Islet of Langerhans (tissue), 1 donor: ENCODE results near the gene SLC6A19.

Experiments used
- FAIRE-seq: peaks from one replicate; lab custom pipeline; 2011; peaks lifted over from hg19 to GRCh38; lab: Jason Lieb, UNC

SLC6A19 gene

DNA sequence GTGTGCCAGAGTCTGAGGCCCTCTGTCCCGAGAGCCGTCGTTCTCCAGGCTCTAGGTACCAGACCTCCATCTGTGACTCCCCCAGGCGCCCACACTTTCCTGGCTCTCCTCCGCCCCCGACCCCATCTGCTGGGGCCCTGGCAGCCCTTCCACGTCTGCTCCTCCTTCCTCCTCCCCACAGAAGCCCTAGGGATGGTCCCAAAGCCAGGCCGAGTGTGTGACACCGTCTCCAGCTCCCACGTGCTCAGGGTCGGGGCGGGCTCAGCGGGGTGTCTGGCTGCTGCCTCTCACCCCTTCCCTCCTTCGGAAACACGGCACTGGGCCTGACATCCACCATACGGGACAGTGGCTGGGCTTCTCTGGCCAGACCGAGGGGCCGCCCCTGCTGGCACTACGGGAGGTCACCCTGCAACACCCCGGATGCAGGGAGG lies 20.5 kb upstream of the SLC6A19 start:
- FAIRE-seq, result no peak

DNA sequence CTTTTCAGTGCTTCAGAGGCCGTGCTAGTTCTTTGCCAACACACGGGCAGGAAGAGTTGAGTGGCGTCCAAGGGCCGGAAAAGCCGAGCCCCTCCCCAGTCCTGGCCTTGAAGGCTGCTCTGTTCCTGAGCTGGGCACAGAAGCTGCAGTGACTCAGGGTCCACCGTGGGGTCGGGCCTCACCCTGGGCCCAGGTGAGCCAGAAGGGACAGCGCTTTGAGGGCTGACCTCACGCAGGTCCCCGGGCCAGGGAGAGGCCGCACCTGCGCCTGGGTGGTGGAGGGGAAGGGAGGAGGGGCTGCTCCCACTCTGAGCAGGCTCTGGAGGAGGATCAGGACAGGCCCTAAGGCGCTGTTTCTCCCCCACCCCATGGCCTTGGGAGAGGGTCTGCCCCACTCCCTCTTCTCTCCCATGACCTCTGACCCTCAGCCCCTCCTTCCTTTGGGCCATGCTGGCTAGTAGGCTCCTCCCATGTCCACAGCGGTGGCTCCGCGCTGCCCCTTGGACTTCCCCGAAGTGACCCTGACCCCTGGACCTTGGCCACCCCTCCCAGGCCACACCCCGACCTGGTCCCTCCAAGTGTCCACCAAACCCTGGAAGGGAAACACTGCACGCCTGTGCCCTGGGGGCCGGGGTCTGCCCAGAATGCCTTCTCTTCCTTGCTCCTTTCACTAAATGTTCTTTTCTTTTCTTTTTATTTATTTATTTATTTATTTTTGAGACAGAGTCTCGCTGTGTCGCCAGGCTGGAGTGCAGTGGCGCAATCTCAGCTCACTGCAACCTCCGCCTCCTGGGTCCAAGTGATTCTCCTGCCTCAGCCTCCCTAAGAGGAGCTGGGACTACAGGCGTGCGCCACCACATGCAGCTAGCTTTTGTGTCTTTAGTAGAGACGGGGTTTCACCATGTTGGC lies 19.7 kb upstream of the SLC6A19 start:
- no peak for FAIRE-seq

DNA sequence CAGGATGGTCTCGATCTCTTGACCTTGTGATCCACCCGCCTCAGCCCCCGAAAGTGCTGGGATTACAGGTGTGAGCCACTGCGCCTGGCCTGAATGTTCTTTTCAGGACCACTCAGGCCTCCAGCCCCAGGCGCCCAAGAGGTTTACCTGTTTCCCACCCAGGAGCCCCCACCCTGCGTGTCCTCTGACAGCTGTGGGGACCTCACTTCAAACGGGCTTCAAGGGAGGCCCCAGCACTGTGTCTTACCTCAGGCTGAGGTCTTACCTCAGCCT lies 19.1 kb upstream of the SLC6A19 start:
- FAIRE-seq, result no peak

DNA sequence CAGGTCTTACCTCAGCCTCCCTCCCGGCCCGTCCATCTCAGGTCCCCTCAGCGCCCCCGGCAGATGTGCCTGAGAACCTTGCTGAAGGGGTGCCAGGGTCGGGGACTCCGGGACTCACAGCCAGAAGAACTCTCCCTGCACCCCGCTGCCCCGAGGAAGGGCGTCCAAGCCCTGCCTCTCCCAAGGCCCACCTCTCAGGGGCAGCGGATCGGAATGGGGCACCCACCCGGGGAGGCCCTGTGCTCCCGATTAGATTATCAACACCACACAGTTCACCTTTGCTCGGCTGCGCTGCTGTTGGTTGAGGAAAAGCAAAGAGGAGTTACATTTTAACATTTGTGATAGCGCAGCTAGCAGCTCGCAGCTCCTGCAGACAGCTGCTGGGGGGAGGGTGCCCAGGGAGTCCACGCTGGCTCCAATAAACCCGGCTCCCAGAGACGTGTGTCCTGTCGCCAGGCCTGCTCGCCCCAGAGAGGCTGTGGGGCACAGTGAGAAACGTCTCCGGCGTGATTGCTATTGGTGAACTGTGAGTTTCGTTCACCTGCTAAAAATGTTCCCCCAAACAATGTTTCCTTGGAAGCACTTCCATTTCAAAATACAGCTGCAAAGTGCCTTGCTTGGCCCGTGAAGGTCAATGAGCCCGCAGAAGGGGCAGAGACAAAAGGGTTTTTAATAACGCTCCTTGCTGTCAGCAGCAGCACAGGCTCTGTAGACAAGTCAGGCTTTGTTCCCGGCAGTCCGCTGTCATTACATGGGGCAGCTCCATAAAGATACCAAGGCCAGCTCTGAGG lies 18.6 kb upstream of the SLC6A19 start:
- FAIRE-seq, result no peak

DNA sequence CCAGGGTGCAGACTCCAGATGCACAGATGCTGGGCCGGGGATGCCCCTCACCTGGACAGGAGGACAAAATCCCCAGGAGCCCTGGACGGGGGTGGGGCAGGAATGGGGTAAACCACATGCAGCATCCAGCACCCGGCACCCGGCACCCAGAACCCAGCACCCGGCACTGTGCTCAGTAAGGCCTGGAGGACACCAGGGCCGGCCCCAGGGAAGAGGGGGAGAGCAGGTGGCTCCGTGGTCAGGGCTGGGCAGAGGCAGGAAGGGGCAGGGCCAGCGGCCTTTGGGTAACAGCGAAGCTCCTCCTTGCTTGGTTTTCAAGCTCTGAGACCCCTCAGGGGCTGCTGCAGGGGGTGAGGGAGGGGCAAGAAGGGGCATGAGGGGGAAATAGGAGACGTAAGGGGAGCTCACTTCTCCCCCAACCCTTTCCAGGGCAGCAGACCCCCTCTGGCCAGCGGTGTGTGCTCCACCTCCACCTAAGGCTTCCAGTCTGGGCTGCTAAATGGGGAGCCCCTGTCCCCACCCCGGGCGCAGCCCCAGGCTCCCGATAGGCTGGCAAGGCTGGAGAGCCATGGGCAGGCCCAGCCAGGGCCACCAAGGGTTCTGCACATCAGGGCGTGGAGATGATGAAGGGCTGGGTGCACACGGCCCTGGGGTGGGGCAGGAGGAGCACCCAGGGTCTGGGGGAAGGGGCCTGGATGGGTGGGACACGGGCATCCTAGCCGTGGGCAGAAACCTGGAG lies 17.8 kb upstream of the SLC6A19 start:
- FAIRE-seq, result no peak

DNA sequence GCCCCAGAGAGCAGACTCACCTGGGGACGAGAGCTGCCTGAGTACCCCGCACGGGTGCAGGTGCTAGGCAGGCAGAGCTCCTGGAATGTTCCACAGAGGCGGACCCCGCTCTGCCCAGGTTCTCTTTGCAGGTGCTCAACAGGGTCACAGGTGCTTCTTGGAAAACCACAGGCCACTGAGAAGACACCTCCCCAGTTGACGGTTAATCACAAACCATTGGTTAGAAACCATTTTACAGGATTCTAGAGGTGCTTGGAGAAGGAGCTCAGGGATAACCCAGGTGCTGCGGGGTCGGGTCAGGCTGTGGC lies 17.3 kb upstream of the SLC6A19 start:
- FAIRE-seq, result no peak

DNA sequence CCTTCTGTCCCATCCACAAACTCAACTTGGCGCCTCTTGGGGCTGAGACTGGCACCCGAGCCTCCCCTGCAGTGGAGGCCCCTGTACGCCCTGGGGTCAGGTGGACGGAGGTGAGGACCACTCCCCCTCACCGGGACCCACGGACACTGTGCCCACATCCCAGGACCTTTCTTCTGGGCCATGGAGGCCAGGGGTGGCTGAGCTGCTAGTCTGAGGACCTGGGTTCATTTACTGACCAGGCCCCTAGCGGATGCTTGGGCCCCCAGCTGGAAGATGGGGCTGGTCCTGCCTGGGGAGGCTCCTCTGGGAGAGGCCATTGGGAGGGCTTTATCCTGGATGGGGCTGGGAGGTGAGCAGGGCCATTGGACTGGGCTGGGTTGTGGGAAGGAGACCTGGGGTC lies 16.9 kb upstream of the SLC6A19 start:
- FAIRE-seq, result no peak

DNA sequence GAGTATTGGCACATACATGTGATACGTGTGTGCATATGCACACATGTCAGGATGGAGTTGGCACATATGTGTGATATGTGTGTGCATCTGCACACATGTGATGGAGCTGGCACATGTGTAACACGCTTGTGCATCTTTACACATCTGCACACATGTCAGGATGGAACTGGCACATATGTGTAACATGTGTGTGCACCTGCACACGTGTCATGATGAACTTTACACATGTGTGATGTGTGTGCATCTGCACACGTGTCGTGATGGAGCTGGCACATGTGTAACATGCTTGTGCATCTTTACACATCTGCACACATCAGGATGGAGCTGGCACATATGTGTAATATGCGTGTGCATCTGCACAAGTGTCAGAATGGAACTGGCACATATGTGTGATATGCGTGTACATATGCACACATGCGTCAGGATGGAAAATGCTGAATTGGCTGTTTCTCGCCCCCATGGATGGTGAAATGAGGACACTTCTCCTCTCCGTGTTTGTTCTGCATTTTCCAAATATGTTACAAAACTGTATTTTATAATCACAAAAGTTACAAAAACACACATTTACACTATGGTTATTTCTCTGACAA lies 16.3 kb upstream of the SLC6A19 start:
- FAIRE-seq, result no peak

DNA sequence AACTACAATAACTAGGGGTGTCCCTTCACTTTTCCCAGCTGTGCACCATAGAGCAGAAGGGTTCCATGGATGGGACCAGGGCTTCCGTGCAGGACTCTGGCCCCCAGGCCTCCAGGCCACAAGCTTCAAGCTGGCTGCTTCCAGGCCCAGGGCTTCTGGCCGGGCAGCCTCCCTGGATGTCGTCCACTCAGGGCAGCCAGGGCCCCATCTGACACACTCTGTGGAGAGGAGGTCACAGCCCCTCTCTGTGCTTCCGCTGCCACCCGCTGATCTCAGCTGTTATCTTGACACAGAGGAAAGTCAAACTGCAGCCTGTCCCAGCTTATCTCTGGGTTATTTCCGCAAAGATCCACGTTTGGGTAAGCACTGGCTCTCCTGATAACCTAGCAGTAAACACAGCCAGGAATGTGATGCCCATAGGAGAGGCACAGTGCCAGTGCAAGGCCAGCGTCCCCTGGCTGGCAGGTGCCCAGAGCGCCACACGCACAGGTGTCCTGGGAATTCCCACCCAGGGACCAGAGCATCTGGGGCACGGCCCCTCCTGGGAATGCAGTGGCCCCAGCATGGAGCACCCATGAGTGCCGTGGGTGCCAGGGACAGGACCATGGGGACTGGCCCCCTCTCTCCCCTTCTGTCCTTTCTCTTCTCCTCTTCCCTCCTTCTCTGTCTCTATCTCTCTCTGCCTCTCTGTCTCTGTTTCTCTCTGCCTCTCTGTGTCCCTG lies 15.6 kb upstream of the SLC6A19 start:
- FAIRE-seq, result no peak

DNA sequence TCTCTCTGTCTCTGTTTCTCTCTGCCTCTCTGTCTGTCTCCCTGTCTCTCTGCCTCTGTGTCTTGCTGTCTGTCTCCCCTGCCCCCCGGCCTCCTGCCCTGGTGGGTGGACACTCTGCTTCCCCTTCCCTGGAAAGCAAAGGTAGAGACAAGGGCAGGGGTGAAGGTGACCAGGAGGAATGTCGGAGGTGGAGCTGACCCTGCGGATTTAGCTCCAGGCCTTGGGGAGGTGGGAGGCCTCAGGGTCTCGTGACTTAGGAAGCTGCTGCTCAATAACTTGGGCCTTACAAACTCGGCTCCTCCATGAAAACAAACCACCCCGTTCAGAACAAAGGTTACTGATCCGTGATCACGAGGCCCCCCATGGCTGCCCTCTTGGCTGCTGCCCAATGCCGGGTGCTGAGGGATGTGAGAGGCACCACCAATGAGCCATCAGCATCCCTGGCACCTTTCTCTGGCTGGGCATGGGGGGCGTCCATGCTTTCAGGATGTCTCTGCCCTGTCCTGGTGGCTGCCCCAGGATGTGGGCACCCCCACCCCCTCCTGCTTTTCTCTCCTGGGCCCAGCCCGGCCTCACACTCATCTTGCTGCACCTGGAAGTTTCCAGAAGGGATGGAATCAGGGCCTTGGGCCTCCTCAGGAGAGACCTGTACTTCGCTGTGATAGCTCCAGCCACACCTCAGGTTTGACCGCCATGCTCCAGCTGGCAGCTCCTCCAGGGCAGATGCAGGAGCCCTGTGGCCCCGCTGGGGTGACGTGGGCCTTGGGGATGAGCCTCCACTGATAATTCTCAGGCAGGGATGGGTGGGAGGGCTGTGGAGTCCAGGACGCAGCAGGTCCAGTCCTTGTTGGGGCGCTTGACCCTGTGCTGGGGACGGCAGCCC lies 14.8 kb upstream of the SLC6A19 start:
- FAIRE-seq, result no peak

DNA sequence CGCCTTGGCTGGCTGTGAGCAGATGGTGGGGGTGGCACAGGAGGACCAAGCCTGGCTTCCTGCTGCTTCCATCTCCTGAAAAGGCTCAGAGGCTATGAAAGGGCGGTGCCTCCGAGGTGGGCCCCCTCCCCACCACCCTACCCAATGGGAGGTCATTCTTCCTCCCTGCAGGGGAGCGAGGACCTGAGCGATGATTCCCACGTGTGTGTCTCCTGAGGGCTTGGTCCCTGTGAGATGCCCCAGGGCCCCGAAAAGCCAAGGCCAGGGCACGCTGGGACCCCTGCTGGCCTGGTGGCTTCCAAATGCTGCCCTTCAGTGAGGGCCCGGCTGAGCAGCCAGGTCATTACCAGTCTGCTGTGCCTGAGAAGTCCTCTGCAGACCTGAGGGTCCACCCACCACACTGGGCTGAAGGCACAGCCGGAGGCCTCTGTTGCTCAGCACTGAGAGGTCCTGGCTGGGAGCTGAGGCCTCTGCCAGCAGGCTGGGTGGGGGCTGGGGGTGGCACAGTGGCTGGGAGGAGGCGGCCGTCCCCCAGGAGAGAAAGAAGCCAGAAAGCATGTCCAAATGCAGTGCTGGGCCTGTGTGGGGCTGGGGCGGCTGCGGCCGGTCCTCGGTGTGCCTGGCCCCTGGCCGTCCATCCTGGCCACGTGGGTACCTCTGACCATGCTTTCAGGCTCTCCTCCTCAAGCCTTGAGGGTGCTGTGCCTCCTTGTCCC lies 14.0 kb upstream of the SLC6A19 start:
- no peak for FAIRE-seq

DNA sequence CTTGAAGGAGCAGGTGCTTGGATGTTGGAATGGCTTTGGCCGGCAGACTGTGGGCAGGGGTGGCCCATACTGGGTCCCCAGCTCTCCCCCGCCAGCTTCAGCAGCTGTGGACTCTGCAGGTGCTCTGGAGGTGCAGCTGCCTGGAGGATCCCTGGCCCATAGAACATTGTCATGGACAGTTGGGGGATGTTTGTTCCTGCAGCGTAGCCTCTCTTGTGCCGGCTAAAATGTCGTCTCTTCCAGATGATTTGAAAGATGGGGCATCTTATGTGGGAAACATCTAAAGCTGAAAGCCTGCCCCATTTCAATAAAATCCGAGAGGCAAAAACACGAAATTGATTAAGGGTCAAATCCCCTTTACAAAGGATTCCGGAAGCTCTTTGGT lies 13.5 kb upstream of the SLC6A19 start:
- no peak for FAIRE-seq

DNA sequence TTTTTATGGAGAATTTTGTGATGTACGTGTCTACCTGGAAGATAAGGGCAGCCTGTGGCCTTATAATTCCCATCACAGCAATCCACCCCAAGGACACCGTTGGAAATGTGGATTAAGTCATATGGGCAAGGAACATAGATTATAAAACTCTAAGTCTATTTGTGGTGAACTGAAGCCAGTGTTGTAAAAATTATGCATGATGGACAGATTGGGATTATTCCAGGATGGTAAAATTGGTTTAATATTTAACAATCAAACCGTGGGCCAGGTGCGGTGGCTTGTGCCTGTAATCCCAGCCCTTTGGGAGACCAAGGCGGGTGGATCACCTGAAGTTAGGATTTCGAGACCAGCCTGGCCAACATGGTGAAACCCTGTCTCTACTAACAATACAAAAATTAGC lies 12.9 kb upstream of the SLC6A19 start:
- FAIRE-seq, result no peak

DNA sequence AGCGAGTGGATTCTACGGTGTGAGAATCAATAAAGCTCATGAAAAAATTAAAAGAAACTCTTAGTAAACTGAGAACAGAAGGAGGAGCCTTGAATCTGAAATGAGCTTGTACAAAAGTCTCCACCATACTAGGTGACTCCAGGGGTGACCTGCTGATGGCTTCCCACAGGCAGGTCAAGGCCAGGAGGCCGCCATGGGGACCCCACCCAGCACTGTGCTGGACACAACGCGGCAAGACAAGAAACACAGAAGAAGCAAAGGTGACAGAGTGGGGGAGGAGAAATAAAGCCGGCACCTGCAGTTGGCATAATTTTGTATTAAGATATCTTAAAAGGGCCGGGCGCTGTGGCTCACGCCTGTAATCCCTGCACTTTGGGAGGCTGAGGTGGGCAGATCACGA lies 12.1 kb upstream of the SLC6A19 start:
- FAIRE-seq, result no peak

DNA sequence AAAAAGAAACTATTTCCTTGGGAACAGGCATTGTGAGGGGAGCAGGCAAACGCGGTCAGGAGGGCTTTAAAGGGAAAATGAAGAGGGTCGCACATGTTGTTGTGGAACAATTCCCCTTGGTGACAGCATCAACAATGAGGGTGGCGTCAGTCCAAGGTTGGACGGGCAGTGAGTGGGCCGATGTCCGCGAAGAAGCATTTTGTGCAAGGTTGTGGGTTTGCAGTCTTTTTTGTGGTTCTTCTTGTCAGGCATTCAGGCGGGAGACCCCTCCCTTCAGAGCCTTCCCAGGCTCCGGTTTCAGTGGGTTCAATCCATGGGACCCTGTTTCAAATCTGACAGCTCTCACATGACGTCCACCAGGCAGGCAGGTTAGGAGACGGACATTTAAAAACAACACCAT lies 11.1 kb upstream of the SLC6A19 start:
- no peak for FAIRE-seq

DNA sequence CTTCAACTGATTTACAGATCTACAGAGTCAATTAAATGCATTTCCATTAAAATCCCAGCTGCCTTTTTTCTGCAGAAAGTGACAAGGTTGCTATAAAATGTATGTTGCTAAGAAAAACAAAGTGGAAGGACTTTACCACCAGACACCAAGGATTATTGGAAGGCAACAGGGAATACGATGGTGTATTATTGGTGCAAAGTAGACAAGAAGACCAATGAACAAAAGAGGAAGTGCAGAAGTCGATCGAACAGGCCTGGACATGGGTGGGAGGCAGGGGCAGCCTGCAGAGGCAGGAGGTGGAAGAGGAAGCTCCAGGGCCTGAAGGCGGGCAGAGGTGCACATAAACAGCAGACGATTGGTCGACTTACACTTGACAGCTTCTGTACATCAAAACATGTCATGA lies 10.6 kb upstream of the SLC6A19 start:
- no peak for FAIRE-seq

DNA sequence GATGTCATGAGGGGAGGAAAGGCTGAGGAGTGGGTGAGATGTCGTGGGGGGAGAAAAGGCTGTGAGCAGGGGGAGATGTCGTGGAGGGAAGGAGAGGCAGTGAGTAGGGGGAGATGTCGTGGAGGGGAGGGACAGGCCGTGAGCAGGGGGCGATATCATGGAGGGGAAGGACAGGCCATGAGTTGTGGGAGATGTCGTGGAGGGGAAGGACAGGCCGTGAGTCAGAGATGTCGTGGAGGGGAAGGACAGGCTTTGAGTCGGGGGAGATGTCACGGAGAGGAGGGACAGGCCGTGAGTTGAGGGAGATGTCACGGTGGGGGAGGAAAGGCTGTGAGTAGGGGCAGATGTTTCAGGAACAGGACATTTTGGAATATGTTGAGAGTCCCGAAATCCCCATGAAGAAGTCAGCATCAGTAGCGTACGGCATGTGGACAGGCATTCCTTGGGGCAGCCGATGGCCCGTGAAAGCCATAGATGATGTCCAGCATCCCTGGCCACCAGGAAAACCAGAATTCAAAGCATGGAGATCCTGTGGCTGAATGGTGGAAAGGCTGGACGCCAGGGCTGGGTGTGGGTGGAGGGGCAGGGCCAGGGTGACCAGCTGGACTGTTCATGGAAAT lies 8.3 kb upstream of the SLC6A19 start:
- no peak for FAIRE-seq

DNA sequence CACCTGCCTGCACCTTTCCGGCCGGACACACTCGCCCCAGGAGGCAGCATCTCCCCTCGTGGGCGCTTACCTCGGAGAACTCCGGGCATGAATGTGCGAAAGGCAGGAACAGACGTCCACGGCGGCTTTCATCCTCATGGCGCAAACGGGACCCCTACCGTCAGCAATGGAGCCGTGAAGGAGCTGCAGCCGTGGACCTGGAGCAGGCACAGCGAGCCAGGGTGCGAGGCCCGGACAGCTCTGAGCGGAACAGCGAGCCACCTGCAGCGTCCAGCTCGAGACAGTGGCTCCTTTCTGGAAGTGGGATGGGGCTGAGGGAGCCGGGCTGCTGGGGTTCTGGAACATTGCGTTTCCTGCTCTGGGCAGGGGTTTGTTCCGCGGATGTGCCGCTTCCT lies 7.8 kb upstream of the SLC6A19 start:
- no peak for FAIRE-seq

DNA sequence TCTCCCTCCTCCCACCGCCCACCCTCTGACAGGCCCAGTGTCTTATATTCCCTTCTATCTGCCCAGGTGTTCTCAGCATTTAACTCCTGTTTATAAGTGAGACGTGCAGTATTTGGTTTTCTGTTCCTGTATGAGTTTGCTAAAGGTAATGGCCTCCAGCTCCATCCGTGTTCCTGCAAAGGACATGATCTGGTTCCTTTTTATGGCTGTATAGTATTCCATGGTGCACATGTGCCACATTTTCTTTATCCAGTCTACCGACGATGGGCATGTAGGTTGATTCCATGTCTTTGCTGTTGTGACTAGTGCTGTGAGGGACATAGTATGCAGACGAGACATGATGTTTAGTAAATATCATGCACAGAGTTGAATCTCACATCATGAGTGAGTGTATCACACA lies 7.0 kb upstream of the SLC6A19 start:
- FAIRE-seq, result no peak

DNA sequence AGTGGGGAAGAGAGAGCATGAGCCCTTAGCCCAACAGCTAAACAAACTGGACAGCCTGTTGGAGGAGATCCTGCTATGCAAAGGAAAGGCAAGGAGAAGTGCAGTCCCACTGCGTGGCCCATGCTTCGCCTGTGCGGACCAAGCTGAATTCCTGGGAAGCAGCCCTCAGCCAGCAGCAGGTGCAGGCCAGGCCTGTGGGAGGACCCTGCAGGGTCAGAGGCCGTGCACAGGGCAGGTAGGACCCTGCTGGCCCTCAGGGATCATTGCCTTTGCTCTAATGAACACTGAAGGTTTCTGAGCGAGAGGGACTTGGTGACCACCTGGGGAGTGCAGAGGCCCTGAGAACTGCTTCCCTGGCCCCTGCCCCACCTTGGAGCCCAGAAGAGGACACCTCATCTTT lies 6.0 kb upstream of the SLC6A19 start:
- no peak for FAIRE-seq
